CD4-positive, alpha-beta T cell treated with Interleukin-17A for 1 hour (primary cell): ENCODE data around the gene CCDC70.
A peak's percentile ranks its signal among the peaks of the same experiment; 100 is the strongest.
"Not testable (repeated sequence)": the region's sequence is repeated elsewhere in the genome, so short reads cannot be mapped to it uniquely, and the experiment has no call there.

Experiments used
- DNase-seq: peaks from one replicate; pipeline ENCODE4 v3.0.0-alpha.2; 2020

The CCDC70 gene

GRCh38 chr13:51865838-51866237 lies 4.1 kb downstream of the CCDC70 start:
- no peak for DNase-seq

GRCh38 chr13:51867062-51867461 lies 5.3 kb downstream of the CCDC70 start:
- DNase-seq: no peak

GRCh38 chr13:51869916-51870315 lies 8.1 kb downstream of the CCDC70 start:
- no peak for DNase-seq

GRCh38 chr13:51870616-51871015 lies 8.8 kb downstream of the CCDC70 start:
- DNase-seq: no peak

- DNase-seq: no peak
These were observed 11.5 kb downstream of the CCDC70 start for GRCh38 chr13:51873117-51873798.

GRCh38 chr13:51873837-51874236 lies 12.1 kb downstream of the CCDC70 start:
- no peak for DNase-seq

GRCh38 chr13:51874651-51875050 lies 12.9 kb downstream of the CCDC70 start:
- DNase-seq: no peak

- DNase-seq: no peak
These were observed 17.4 kb downstream of the CCDC70 start for GRCh38 chr13:51879133-51879532.

- DNase-seq: no peak
These were observed 19.5 kb downstream of the CCDC70 start for GRCh38 chr13:51881296-51881695.

- DNase-seq: no peak
These were observed 20.9 kb downstream of the CCDC70 start for GRCh38 chr13:51882570-51883225.

- DNase-seq: no peak
These were observed 21.4 kb downstream of the CCDC70 start for GRCh38 chr13:51883226-51883600.

GRCh38 chr13:51885651-51886050 lies 23.9 kb downstream of the CCDC70 start:
- DNase-seq: no peak

- DNase-seq: no peak
These were observed 25.7 kb downstream of the CCDC70 start for GRCh38 chr13:51887468-51887867.

GRCh38 chr13:51892657-51893056 lies 30.9 kb downstream of the CCDC70 start:
- no peak for DNase-seq

GRCh38 chr13:51894239-51894638 lies 32.5 kb downstream of the CCDC70 start:
- DNase-seq: no peak

GRCh38 chr13:51895906-51896888 lies 34.4 kb downstream of the CCDC70 start:
- DNase-seq: peak; percentile 48

- no peak for DNase-seq
These were observed 38.7 kb downstream of the CCDC70 start for GRCh38 chr13:51900471-51900870.

- DNase-seq: no peak
These were observed 41.0 kb downstream of the CCDC70 start for GRCh38 chr13:51902776-51903175.

- no peak for DNase-seq
These were observed 44.0 kb downstream of the CCDC70 start for GRCh38 chr13:51905787-51906186.

GRCh38 chr13:51906581-51906980 lies 44.8 kb downstream of the CCDC70 start:
- DNase-seq: no peak

GRCh38 chr13:51907040-51907732 lies 45.4 kb downstream of the CCDC70 start:
- no peak for DNase-seq

GRCh38 chr13:51909265-51909664 lies 47.5 kb downstream of the CCDC70 start:
- DNase-seq: not testable (repeated sequence)

- no peak for DNase-seq
These were observed 48.7 kb downstream of the CCDC70 start for GRCh38 chr13:51910508-51910907.
